Trophoblast cell (in vitro differentiated cells and primary cell): ENCODE measurements around the gene FHOD1.

Source experiments
- DNase-seq, 2 donors: peaks; one replicate each; pipeline ENCODE4 v3.0.0-alpha.2; 2016
- H2AFZ ChIP-seq: 2 replicates; pipeline ENCODE4 v1.6.1; 2013; ENCODE audit warnings: low read length, moderate library complexity, mild to moderate bottlenecking; ENCODE audit not compliant: insufficient read depth, poor library complexity
- H2AK5ac ChIP-seq: 2 replicates; pipeline ENCODE4 v1.6.1; 2013; ENCODE audit warnings: mild to moderate bottlenecking, low read length
- H2BK120ac ChIP-seq: 2 replicates; pipeline ENCODE4 v1.6.1; 2013; ENCODE audit warnings: low read length, mild to moderate bottlenecking, moderate library complexity; ENCODE audit not compliant: insufficient read depth, poor library complexity
- H2BK12ac ChIP-seq: 2 replicates; pipeline ENCODE4 v1.6.1; 2013; ENCODE audit warnings: mild to moderate bottlenecking, low read length, moderate library complexity
- H2BK5ac ChIP-seq: 2 replicates; pipeline ENCODE4 v1.6.1; 2013; ENCODE audit warnings: low read length, low read depth, moderate library complexity, mild to moderate bottlenecking; ENCODE audit not compliant: poor library complexity
- H3K14ac ChIP-seq: 2 replicates; pipeline ENCODE4 v1.6.1; 2013; ENCODE audit warnings: mild to moderate bottlenecking, low read length
- H3K18ac ChIP-seq: 2 replicates; pipeline ENCODE4 v1.6.1; 2013; ENCODE audit warnings: mild to moderate bottlenecking, low read length
- H3K23ac ChIP-seq: 2 replicates; pipeline ENCODE4 v1.6.1; 2013; ENCODE audit warnings: low read length
- H3K27ac ChIP-seq: 2 replicates; pipeline ENCODE4 v1.5.1; 2013; ENCODE audit warnings: low read depth, mild to moderate bottlenecking, inconsistent platforms, low read length, moderate library complexity
- H3K27me3 ChIP-seq: 2 replicates; pipeline ENCODE4 v1.6.1; 2013; ENCODE audit warnings: inconsistent platforms, mild to moderate bottlenecking, low read length, moderate library complexity; ENCODE audit not compliant: insufficient read depth
- H3K36me3 ChIP-seq, 2 experiments: 1 replicate in 1 of 2; 2 replicates in 1 of 2; pipeline ENCODE4 v1.6.1; 2013; ENCODE audit warnings: low read length in 2 of 2, mild to moderate bottlenecking in 2 of 2, moderate library complexity in 1 of 2; ENCODE audit not compliant: insufficient read depth in 2 of 2, control insufficient read depth in 1 of 2
- H3K4ac ChIP-seq: 2 replicates; pipeline ENCODE4 v1.6.1; 2013; ENCODE audit warnings: low read depth, mild to moderate bottlenecking, low read length, moderate library complexity
- H3K4me1 ChIP-seq, 2 experiments: 1 replicate in 1 of 2; 2 replicates in 1 of 2; pipeline ENCODE4 v1.6.1; 2013; ENCODE audit warnings: low read length in 2 of 2, mild to moderate bottlenecking in 2 of 2, moderate library complexity in 1 of 2; ENCODE audit not compliant: insufficient read depth in 2 of 2, control insufficient read depth in 1 of 2
- H3K4me2 ChIP-seq: 2 replicates; pipeline ENCODE4 v1.6.1; 2013; ENCODE audit warnings: inconsistent platforms, mild to moderate bottlenecking, low read length, moderate library complexity
- H3K4me3 ChIP-seq: 2 replicates; pipeline ENCODE4 v1.5.1; 2013; ENCODE audit warnings: mild to moderate bottlenecking, low read depth, low read length, inconsistent platforms
- H3K79me1 ChIP-seq: one replicate; pipeline ENCODE4 v1.6.1; 2013; ENCODE audit warnings: low read length
- H3K79me2 ChIP-seq: 2 replicates; pipeline ENCODE4 v1.6.1; 2013; ENCODE audit warnings: low read length, mild to moderate bottlenecking; ENCODE audit not compliant: control insufficient read depth, insufficient read depth, poor library complexity
- H3K9ac ChIP-seq: 2 replicates; pipeline ENCODE4 v1.6.1; 2013; ENCODE audit warnings: mild to moderate bottlenecking, low read length
- H3K9me3 ChIP-seq: 2 replicates; pipeline ENCODE4 v1.6.1; 2013; ENCODE audit warnings: low read depth, mild to moderate bottlenecking, control low read depth, inconsistent platforms, low read length; ENCODE audit not compliant: insufficient read depth
- H4K12ac ChIP-seq: 2 replicates; pipeline ENCODE4 v1.6.1; 2013; ENCODE audit warnings: low read depth, mild to moderate bottlenecking, low read length, moderate library complexity
- H4K8ac ChIP-seq: 2 replicates; pipeline ENCODE4 v1.6.1; 2013; ENCODE audit warnings: low read depth, mild to moderate bottlenecking, low read length, moderate library complexity
- H4K91ac ChIP-seq: one replicate; pipeline ENCODE4 v1.6.1; 2013; ENCODE audit warnings: low read depth, mild to moderate bottlenecking, low read length, moderate library complexity
- WGBS: extraction: QIAGEN DNeasy Blood & Tissue Kit; methylation state at CpG from one replicate; pipeline ENCODE4 v1.1.7; 2013; ENCODE audit warnings: missing lambda C conversion rate; ENCODE audit not compliant: insufficient read length, insufficient coverage; ENCODE audit errors: extremely low coverage; 5-methylcytosine and 5-hydroxymethylcytosine counted together

FHOD1 gene

GRCh38 chr16:67182288-67182687, 65.0 kb downstream of the FHOD1 start:
- Histone ChIP-seq H3K79me2 (peaks cover 4% of the 10 kb centered on the region), H3K27ac (no peak overlapping the region), H3K4me1 (peaks cover 28 to 41% of the 10 kb centered on the region in 2 experiments), H3K27me3 (peaks cover 3% of the 10 kb centered on the region), H3K18ac (no peak overlapping the region), H3K4ac (no peak overlapping the region), H4K91ac (no peak overlapping the region), H4K12ac (no peak overlapping the region), H2BK5ac (no peak overlapping the region), H3K9ac (no peak overlapping the region), H3K9me3 (peaks cover 9% of the 10 kb centered on the region), H3K79me1 (peaks cover 8% of the 10 kb centered on the region), H3K23ac (no peak overlapping the region), H2BK12ac (no peak overlapping the region), H3K14ac (no peak overlapping the region), H4K8ac (no peak overlapping the region), H3K4me2 (no peak overlapping the region), H3K36me3 (no peaks in the 10 kb centered on the region), H2BK120ac (no peak overlapping the region), H2AFZ (no peak overlapping the region), H3K4me3 (no peak overlapping the region), H2AK5ac (no peak overlapping the region)
- no peak for DNase-seq
- WGBS = no CpG with 5 or more reads among the region's 2 CpGs

GRCh38 chr16:67181346-67181745, 65.9 kb downstream of the FHOD1 start:
- Histone ChIP-seq H2BK120ac (no peak overlapping the region), H3K23ac (no peak overlapping the region), H3K79me1 (peaks cover 6% of the 10 kb centered on the region), H3K27ac (no peak overlapping the region), H3K14ac (no peak overlapping the region), H3K9ac (no peak overlapping the region), H3K4me2 (no peak overlapping the region), H3K27me3 (peaks cover 3% of the 10 kb centered on the region), H3K36me3 (peaks cover 2 to 4% of the 10 kb centered on the region in 2 experiments), H2AFZ (no peak overlapping the region), H2AK5ac (no peak overlapping the region), H3K9me3 (peaks cover 9% of the 10 kb centered on the region), H4K91ac (no peak overlapping the region), H2BK5ac (no peak overlapping the region), H3K4me1 (peaks cover 18 to 32% of the 10 kb centered on the region in 2 experiments), H3K4ac (no peak overlapping the region), H3K4me3 (no peak overlapping the region), H3K18ac (no peak overlapping the region), H2BK12ac (no peak overlapping the region), H3K79me2 (peaks cover 2% of the 10 kb centered on the region), H4K8ac (no peak overlapping the region), H4K12ac (no peak overlapping the region)
- DNase-seq = no peak
- no CpG with 5 or more reads among the region's 2 CpGs for WGBS

GRCh38 chr16:67180166-67180565, 67.1 kb downstream of the FHOD1 start:
- Histone ChIP-seq H2AFZ (no peak overlapping the region), H2BK120ac (no peak overlapping the region), H3K4me1 (peaks cover 14 to 24% of the 10 kb centered on the region in 2 experiments), H3K36me3 (peaks cover 2 to 8% of the 10 kb centered on the region in 2 experiments), H2BK5ac (no peak overlapping the region), H3K9ac (no peak overlapping the region), H3K9me3 (peaks cover 11% of the 10 kb centered on the region), H4K12ac (no peak overlapping the region), H4K91ac (no peak overlapping the region), H3K23ac (no peak overlapping the region), H3K4me3 (no peak overlapping the region), H4K8ac (no peak overlapping the region), H2BK12ac (no peak overlapping the region), H3K4me2 (no peak overlapping the region), H2AK5ac (no peak overlapping the region), H3K4ac (no peak overlapping the region), H3K79me1 (peaks cover 6% of the 10 kb centered on the region), H3K79me2 (peaks cover 2% of the 10 kb centered on the region), H3K27ac (no peak overlapping the region), H3K14ac (no peak overlapping the region), H3K18ac (no peak overlapping the region), H3K27me3 (peaks cover 3% of the 10 kb centered on the region)
- DNase-seq = no peak
- WGBS = no CpG with 5 or more reads among the region's 16 CpGs

GRCh38 chr16:67179421-67180080, 67.7 kb downstream of the FHOD1 start:
- H3K23ac ChIP-seq = no peak overlapping the region
- H4K91ac ChIP-seq = no peak overlapping the region
- H3K14ac ChIP-seq = no peak overlapping the region
- peaks cover 9 to 21% of the 10 kb centered on the region in 2 experiments for H3K4me1 ChIP-seq
- H3K27me3 ChIP-seq = peaks cover 5% of the 10 kb centered on the region
- WGBS = no CpG with 5 or more reads among the region's 13 CpGs
- H3K36me3 ChIP-seq = peaks cover 2 to 8% of the 10 kb centered on the region in 2 experiments
- no peak overlapping the region for H3K9ac ChIP-seq
- H2BK120ac ChIP-seq = no peak overlapping the region
- no peak overlapping the region for H4K12ac ChIP-seq
- H2AFZ ChIP-seq = no peak overlapping the region
- peaks cover 5% of the 10 kb centered on the region for H3K9me3 ChIP-seq
- no peak overlapping the region for H2BK12ac ChIP-seq
- H3K79me1 ChIP-seq = peaks cover 6% of the 10 kb centered on the region
- peaks cover 2% of the 10 kb centered on the region for H3K79me2 ChIP-seq
- no peak overlapping the region for H3K4me2 ChIP-seq
- no peak overlapping the region for H3K18ac ChIP-seq
- no peak for DNase-seq
- no peak overlapping the region for H3K27ac ChIP-seq
- H3K4ac ChIP-seq = no peak overlapping the region
- H3K4me3 ChIP-seq = no peak overlapping the region
- H4K8ac ChIP-seq = no peak overlapping the region
- H2AK5ac ChIP-seq = no peak overlapping the region
- H2BK5ac ChIP-seq = no peak overlapping the region
